HepG2 (cell line): Measurements from ENCODE around the gene VPS26A. TPM values are rescaled to one million over a fixed set of nuclear protein-coding genes. Genes with fewer than 3 reads are reported as not detected.
A peak's percentile ranks its signal among the peaks of the same experiment; 100 is the strongest.

Experiments
- ASH2L ChIP-seq: fragments of 300-600, 200-600 bp; sonication (generic); IDR thresholded peaks from 2 replicates; pipeline ENCODE4 v1.7.0; 2017; ENCODE audit warnings: low read depth, mild to moderate bottlenecking, moderate library complexity, mixed read lengths, low read length; ENCODE audit not compliant: insufficient read length
- CAMTA2 ChIP-seq: sonication (generic); formaldehyde crosslinking; IDR thresholded peaks from 2 replicates; pipeline ENCODE4 v1.4.0; 2020; ENCODE audit warnings: mild to moderate bottlenecking, missing genetic modification reagents, borderline replicate concordance
- DMAP1 ChIP-seq: IDR thresholded peaks from 2 replicates; pipeline ENCODE4 v1.6.1; 2016
- LCORL ChIP-seq, 2 experiments: fragments of 450-650 bp in 1 of 2; sonication (generic) in 1 of 2; formaldehyde crosslinking in 1 of 2; IDR thresholded peaks; 2 replicates each; pipeline versions ENCODE4 v1.5.0 to v1.6.1; 2017 to 2020; ENCODE audit warnings: antibody characterized with exemption in 1 of 2, missing genetic modification reagents in 1 of 2
- MAF1 ChIP-seq: sonication (generic); formaldehyde crosslinking; IDR thresholded peaks from 2 replicates; pipeline ENCODE4 v1.5.0; 2020; ENCODE audit warnings: missing genetic modification reagents, borderline replicate concordance
- MXD4 ChIP-seq: IDR thresholded peaks from 2 replicates; pipeline ENCODE4 v1.6.1; 2016; ENCODE audit warnings: mild to moderate bottlenecking, missing biosample characterization, missing genetic modification reagents
- NFRKB ChIP-seq: fragments of 450-650 bp; IDR thresholded peaks from 2 replicates; pipeline ENCODE4 v1.6.1; 2017
- PCBP2 ChIP-seq: fragments of 200-400 bp; formaldehyde crosslinking; optimal IDR thresholded peaks from 2 replicates; pipeline ENCODE3; 2018; ENCODE audit warnings: low read length, low read depth; ENCODE audit not compliant: poor library complexity, severe bottlenecking
- PHF21A ChIP-seq: sonication (generic); formaldehyde crosslinking; IDR thresholded peaks from 2 replicates; pipeline ENCODE4 v1.5.0; 2020; ENCODE audit warnings: mild to moderate bottlenecking, missing genetic modification reagents
- POGZ ChIP-seq: sonication (generic); formaldehyde crosslinking; IDR thresholded peaks from 2 replicates; pipeline ENCODE4 v1.4.0; 2020; ENCODE audit warnings: mild to moderate bottlenecking, missing genetic modification reagents
- RNF2 ChIP-seq: fragments of 450-650 bp; conservative IDR thresholded peaks from 2 replicates; pipeline ENCODE4 v1.6.1; 2016; ENCODE audit warnings: low read depth
- SATB2 ChIP-seq: sonication (generic); formaldehyde crosslinking; IDR thresholded peaks from 2 replicates; pipeline ENCODE4 v1.5.0; 2020; ENCODE audit warnings: missing genetic modification reagents
- SRSF1 ChIP-seq: fragments of 200-400 bp; formaldehyde crosslinking; optimal IDR thresholded peaks from 2 replicates; pipeline ENCODE3; 2017; ENCODE audit warnings: mild to moderate bottlenecking, low read depth, low read length, moderate library complexity
- ZFAT ChIP-seq: sonication (generic); formaldehyde crosslinking; conservative IDR thresholded peaks from 2 replicates; pipeline ENCODE4 v1.8.1; 2023; ENCODE audit warnings: missing genetic modification reagents, inconsistent platforms
- ZFP90 ChIP-seq: sonication (generic); formaldehyde crosslinking; IDR thresholded peaks from 2 replicates; pipeline ENCODE4 v1.8.0; 2022; ENCODE audit warnings: missing genetic modification reagents, mild to moderate bottlenecking, inconsistent platforms, borderline replicate concordance
- ZNF629 ChIP-seq: sonication (generic); formaldehyde crosslinking; conservative IDR thresholded peaks from 2 replicates; pipeline ENCODE4 v1.5.0; 2020; ENCODE audit warnings: missing genetic modification reagents
- ZNF770 ChIP-seq: sonication (generic); formaldehyde crosslinking; IDR thresholded peaks from 2 replicates; pipeline ENCODE4 v1.5.0; 2020; ENCODE audit warnings: mild to moderate bottlenecking, missing genetic modification reagents
- ZNF772 ChIP-seq: sonication (generic); formaldehyde crosslinking; IDR thresholded peaks from 2 replicates; pipeline ENCODE4 v1.5.0; 2020; ENCODE audit warnings: mild to moderate bottlenecking, missing genetic modification reagents
- polyA plus RNA-seq, 8 experiments: library from polyadenylated mRNA; depleted of rRNA in 3 of 8; stranded (reverse) in 7 of 8; unstranded in 1 of 8; fragments of >200 nt; fragmentation: Illumina TruSeq in 4 of 8; extraction: Trizol in 4 of 8; gene quantifications; 2 replicates each; pipeline versions ENCODE4 v1.2.1 to v1.2.3, GENCODE V29; 2011 to 2016; ENCODE audit warnings: low read depth in 4 of 8, missing spikeins in 1 of 8, mixed read lengths in 1 of 8; ENCODE audit not compliant: insufficient read depth in 1 of 8
- total RNA-seq, 5 experiments: library from RNA; depleted of rRNA; stranded (reverse); fragments of >200 nt; fragmentation: Illumina TruSeq; extraction: Trizol; gene quantifications; 2 replicates each; pipeline ENCODE4 v1.2.3, GENCODE V29; 2016; ENCODE audit warnings: low read depth in 1 of 5
- TF ChIP-seq, protein P1 (sequence below): sonication (generic); formaldehyde crosslinking; IDR thresholded peaks from 2 replicates; pipeline ENCODE4 v1.5.0; 2020; ENCODE audit warnings: missing genetic modification reagents
- TF ChIP-seq, protein P2 (sequence below), 2 experiments: sonication (generic) in 1 of 2; formaldehyde crosslinking in 1 of 2; IDR thresholded peaks; 2 replicates each; pipeline versions ENCODE4 v1.4.0 to v1.6.1; 2018 to 2020; ENCODE audit warnings: missing genetic modification reagents in 2 of 2, borderline replicate concordance in 1 of 2, low read depth in 1 of 2, mild to moderate bottlenecking in 1 of 2, missing biosample characterization in 1 of 2
- TF ChIP-seq, protein P3 (sequence below): sonication (generic); formaldehyde crosslinking; IDR thresholded peaks from 2 replicates; pipeline ENCODE4 v1.8.0; 2022; ENCODE audit warnings: missing genetic modification reagents, mild to moderate bottlenecking, inconsistent platforms, borderline replicate concordance

Gene VPS26A
- total and polyA plus RNA-seq, 2 of the 13 experiments (the other 11 are each of a cell fraction or from before 2014, with no cell fraction given): 12.9 to 32.6 TPM

- TF ChIP-seq MAF1 (CRISPR knock-in tag) (0 out of 2 replicates have a peak, but pooled peaks have one; percentile 6), ZNF772 (CRISPR knock-in tag) (no peak), CAMTA2 (CRISPR knock-in tag) (0 out of 2 replicates have a peak, but pooled peaks have one; percentile 21), PCBP2 (no peak), ZFP90 (CRISPR knock-in tag) (0 out of 2 replicates have a peak, but pooled peaks have one; percentile 50), ZNF629 (CRISPR knock-in tag) (no peak), DMAP1 (CRISPR knock-in tag) (peak; percentile 38; the same call in 1 of the 2 replicates), ASH2L (no peak), NFRKB (no peak), ZFAT (CRISPR knock-in tag) (0 out of 2 replicates have a peak, but pooled peaks have one; percentile 37), PHF21A (CRISPR knock-in tag) (peak; percentile 50; the same call in 1 of the 2 replicates), RNF2 (0 out of 2 replicates have a peak, but pooled peaks have one; percentile 37), ZNF770 (no peak), POGZ (CRISPR knock-in tag) (no peak), MXD4 (CRISPR knock-in tag) (no peak), SATB2 (CRISPR knock-in tag) (0 out of 2 replicates have a peak, but pooled peaks have one; percentile 33), LCORL (IDR thresholded peaks at IDR 0.05) (no peak), LCORL (CRISPR knock-in tag; IDR thresholded peaks at IDR 0.05) (peak; percentile 42), SRSF1 (peak; percentile 23)
- TF ChIP-seq, protein P1, sequence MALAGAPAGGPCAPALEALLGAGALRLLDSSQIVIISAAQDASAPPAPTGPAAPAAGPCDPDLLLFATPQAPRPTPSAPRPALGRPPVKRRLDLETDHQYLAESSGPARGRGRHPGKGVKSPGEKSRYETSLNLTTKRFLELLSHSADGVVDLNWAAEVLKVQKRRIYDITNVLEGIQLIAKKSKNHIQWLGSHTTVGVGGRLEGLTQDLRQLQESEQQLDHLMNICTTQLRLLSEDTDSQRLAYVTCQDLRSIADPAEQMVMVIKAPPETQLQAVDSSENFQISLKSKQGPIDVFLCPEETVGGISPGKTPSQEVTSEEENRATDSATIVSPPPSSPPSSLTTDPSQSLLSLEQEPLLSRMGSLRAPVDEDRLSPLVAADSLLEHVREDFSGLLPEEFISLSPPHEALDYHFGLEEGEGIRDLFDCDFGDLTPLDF (CRISPR knock-in tag): 0 out of 2 replicates have a peak, but pooled peaks have one; percentile 15
- TF ChIP-seq, protein P2, sequence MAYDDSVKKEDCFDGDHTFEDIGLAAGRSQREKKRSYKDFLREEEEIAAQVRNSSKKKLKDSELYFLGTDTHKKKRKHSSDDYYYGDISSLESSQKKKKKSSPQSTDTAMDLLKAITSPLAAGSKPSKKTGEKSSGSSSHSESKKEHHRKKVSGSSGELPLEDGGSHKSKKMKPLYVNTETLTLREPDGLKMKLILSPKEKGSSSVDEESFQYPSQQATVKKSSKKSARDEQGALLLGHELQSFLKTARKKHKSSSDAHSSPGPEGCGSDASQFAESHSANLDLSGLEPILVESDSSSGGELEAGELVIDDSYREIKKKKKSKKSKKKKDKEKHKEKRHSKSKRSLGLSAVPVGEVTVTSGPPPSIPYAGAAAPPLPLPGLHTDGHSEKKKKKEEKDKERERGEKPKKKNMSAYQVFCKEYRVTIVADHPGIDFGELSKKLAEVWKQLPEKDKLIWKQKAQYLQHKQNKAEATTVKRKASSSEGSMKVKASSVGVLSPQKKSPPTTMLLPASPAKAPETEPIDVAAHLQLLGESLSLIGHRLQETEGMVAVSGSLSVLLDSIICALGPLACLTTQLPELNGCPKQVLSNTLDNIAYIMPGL (CRISPR knock-in tag; IDR thresholded peaks at IDR 0.05; ENCODE audit: borderline replicate concordance in 1 of 2, low read depth in 1 of 2): peak in 1 of 2 experiments; percentile 81; a peak in 1 of 4 replicates
- TF ChIP-seq, protein P3, sequence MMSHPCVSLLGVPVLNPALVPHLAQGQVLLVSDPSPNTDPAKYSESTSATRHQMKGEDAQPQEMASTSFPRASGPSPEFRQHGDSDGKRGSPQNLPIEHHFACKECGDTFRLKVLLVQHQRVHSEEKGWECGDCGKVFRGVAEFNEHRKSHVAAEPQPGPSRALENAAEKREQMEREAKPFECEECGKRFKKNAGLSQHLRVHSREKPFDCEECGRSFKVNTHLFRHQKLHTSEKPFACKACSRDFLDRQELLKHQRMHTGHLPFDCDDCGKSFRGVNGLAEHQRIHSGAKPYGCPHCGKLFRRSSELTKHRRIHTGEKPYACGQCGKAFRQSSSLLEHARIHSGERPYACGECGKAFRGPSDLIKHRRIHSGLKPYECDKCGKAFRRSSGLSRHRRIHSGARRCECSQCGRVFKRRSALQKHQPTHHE (CRISPR knock-in tag): 0 out of 2 replicates have a peak, but pooled peaks have one; percentile 22
Observed at GRCh38 chr10:69123306-69123746, 652 bp upstream of the VPS26A start (continued).
